Measurements from ENCODE around the gene SON. TPM values are rescaled to one million over a fixed set of nuclear protein-coding genes. Genes with fewer than 3 reads are reported as not detected.
"Not testable (repeated sequence)": the region's sequence is repeated elsewhere in the genome, so short reads cannot be mapped to it uniquely, and the experiment has no call there.

SON gene
- polyA plus RNA-seq, 1 donor from 2014 or later = 123 TPM

GRCh38 chr21:33611006-33611744 is 68.3 kb downstream of the SON start:
- Histone ChIP-seq H2AFZ (ENCODE audit: low read depth, low read length) (no peak overlapping the region), H3K4me3 (ENCODE audit: low read length) (no peak overlapping the region), H3K36me3 (ENCODE audit: insufficient read depth, low read length) (peaks cover 3% of the 10 kb centered on the region), H3K9me2 (ENCODE audit: insufficient read depth, low read length) (no peaks in the 10 kb centered on the region), H3K27me3 (ENCODE audit: insufficient read depth, low read depth, low read length) (no peaks in the 10 kb centered on the region), H3K9ac (ENCODE audit: low read length) (no peak overlapping the region), H3K27ac (ENCODE audit: low read length) (no peak overlapping the region), H4K20me1 (ENCODE audit: insufficient read depth) (no peaks in the 10 kb centered on the region), H3K79me2 (replicated peaks; ENCODE audit: insufficient read depth, low read length) (no peaks in the 10 kb centered on the region), H3K9me3 (ENCODE audit: low read length) (no peaks in the 10 kb centered on the region), H3F3A (ENCODE audit: insufficient read depth, low read length, poor library complexity, severe bottlenecking) (no peaks in the 10 kb centered on the region), H3K4me2 (ENCODE audit: low read length) (no peak overlapping the region)
- TF ChIP-seq RAD21 (conservative IDR thresholded peaks at IDR 0.05) = no peak
- TF ChIP-seq CTCF (IDR thresholded peaks at IDR 0.05; ENCODE audit: poor library complexity, severe bottlenecking) = no peak
- no peak for TF ChIP-seq EZH2 (IDR thresholded peaks at IDR 0.05; ENCODE audit: borderline replicate concordance, insufficient read depth, low read length, poor library complexity, severe bottlenecking)
- TF ChIP-seq SMC3 (conservative IDR thresholded peaks at IDR 0.05; ENCODE audit: poor library complexity) = no peak
- no peak for TF ChIP-seq REST (IDR thresholded peaks at IDR 0.05; ENCODE audit: borderline replicate concordance)
- TF ChIP-seq EP300 (conservative IDR thresholded peaks at IDR 0.05; ENCODE audit: poor library complexity, severe bottlenecking) = no peak
- no peak for TF ChIP-seq POLR2AphosphoS5 (IDR thresholded peaks at IDR 0.05)

- H3K79me2 ChIP-seq (replicated peaks; ENCODE audit: insufficient read depth, low read length); H3K9me2 ChIP-seq (ENCODE audit: insufficient read depth, low read length); H3K9me3 ChIP-seq (ENCODE audit: low read length); H4K20me1 ChIP-seq (ENCODE audit: insufficient read depth); H3K4me3 ChIP-seq (ENCODE audit: low read length); H3K27me3 ChIP-seq (ENCODE audit: insufficient read depth, low read depth, low read length); H3K4me2 ChIP-seq (ENCODE audit: low read length); H3K27ac ChIP-seq (ENCODE audit: low read length); H2AFZ ChIP-seq (ENCODE audit: low read depth, low read length); H3F3A ChIP-seq (ENCODE audit: insufficient read depth, low read length, poor library complexity, severe bottlenecking); H3K9ac ChIP-seq (ENCODE audit: low read length): not testable (repeated sequence)
- H3K36me3 ChIP-seq (ENCODE audit: insufficient read depth, low read length) = peaks cover 11% of the 10 kb centered on the region
These were observed 74.7 kb downstream of the SON start for GRCh38 chr21:33617565-33617964.

- Histone ChIP-seq H3K36me3 (ENCODE audit: insufficient read depth, low read length) (peaks cover 9% of the 10 kb centered on the region), H3K9me3 (ENCODE audit: low read length) (no peaks in the 10 kb centered on the region), H3K4me2 (ENCODE audit: low read length) (no peak overlapping the region), H2AFZ (ENCODE audit: low read depth, low read length) (no peak overlapping the region), H4K20me1 (ENCODE audit: insufficient read depth) (no peaks in the 10 kb centered on the region), H3K27me3 (ENCODE audit: insufficient read depth, low read depth, low read length) (no peaks in the 10 kb centered on the region), H3F3A (ENCODE audit: insufficient read depth, low read length, poor library complexity, severe bottlenecking) (no peaks in the 10 kb centered on the region), H3K4me3 (ENCODE audit: low read length) (no peak overlapping the region), H3K27ac (ENCODE audit: low read length) (no peak overlapping the region), H3K9me2 (ENCODE audit: insufficient read depth, low read length) (no peaks in the 10 kb centered on the region), H3K9ac (ENCODE audit: low read length) (no peak overlapping the region), H3K79me2 (replicated peaks; ENCODE audit: insufficient read depth, low read length) (no peaks in the 10 kb centered on the region)
- TF ChIP-seq SMC3 (conservative IDR thresholded peaks at IDR 0.05; ENCODE audit: poor library complexity) = no peak
- no peak for TF ChIP-seq EP300 (conservative IDR thresholded peaks at IDR 0.05; ENCODE audit: poor library complexity, severe bottlenecking)
- no peak for TF ChIP-seq CTCF (IDR thresholded peaks at IDR 0.05; ENCODE audit: poor library complexity, severe bottlenecking)
- no peak for TF ChIP-seq POLR2AphosphoS5 (IDR thresholded peaks at IDR 0.05)
- TF ChIP-seq REST (IDR thresholded peaks at IDR 0.05; ENCODE audit: borderline replicate concordance) = no peak
- no peak for TF ChIP-seq MXI1 (conservative IDR thresholded peaks at IDR 0.05; ENCODE audit: poor library complexity, severe bottlenecking)
- no peak for TF ChIP-seq TAF1 (IDR thresholded peaks at IDR 0.05; ENCODE audit: low read depth)
- TF ChIP-seq RAD21 (conservative IDR thresholded peaks at IDR 0.05) = no peak
- no peak for TF ChIP-seq EZH2 (IDR thresholded peaks at IDR 0.05; ENCODE audit: borderline replicate concordance, insufficient read depth, low read length, poor library complexity, severe bottlenecking)
These were observed 75.6 kb downstream of the SON start for GRCh38 chr21:33618407-33618806.

All from neural cell (in vitro differentiated cells).